Central memory CD8-positive, alpha-beta T cell (primary cell): ENCODE data around the gene EHMT1.
"Not testable (repeated sequence)": the region's sequence is repeated elsewhere in the genome, so short reads cannot be mapped to it uniquely, and the experiment has no call there.

Experiments used
- ATAC-seq: fragments of 150-1000 bp; cut with Tn5 transposase; replicated peaks from 2 replicates; pipeline ENCODE4 v1.10.0; 2022; ENCODE audit warnings: mild to moderate bottlenecking, moderate FRiP score, moderate number of reproducible peaks; ENCODE audit not compliant: poor library complexity, severe bottlenecking; ENCODE audit errors: extremely low read depth
- DNase-seq, 2 donors: peaks; one replicate each; pipeline ENCODE4 v3.0.0; 2021; ENCODE audit warnings: low spot score in 2 of 2
- H3K27ac Mint-ChIP-seq: one replicate; pipeline ENCODE4 v1.8.0; 2022; ENCODE audit warnings: low read depth, mild to moderate bottlenecking, moderate library complexity, mixed read lengths
- H3K27me3 Mint-ChIP-seq: one replicate; pipeline ENCODE4 v1.8.0; 2022; ENCODE audit warnings: mixed read lengths
- H3K36me3 Mint-ChIP-seq: one replicate; pipeline ENCODE4 v1.8.0; 2022; ENCODE audit warnings: mild to moderate bottlenecking, moderate library complexity, mixed read lengths; ENCODE audit not compliant: insufficient read depth
- H3K4me1 Mint-ChIP-seq: one replicate; pipeline ENCODE4 v1.8.0; 2022; ENCODE audit warnings: mixed read lengths
- H3K4me3 Mint-ChIP-seq: one replicate; pipeline ENCODE4 v1.8.0; 2022; ENCODE audit warnings: mild to moderate bottlenecking, moderate library complexity, mixed read lengths
- H3K9me3 Mint-ChIP-seq: one replicate; pipeline ENCODE4 v1.8.0; 2022; ENCODE audit warnings: mixed read lengths

EHMT1 gene

DNA sequence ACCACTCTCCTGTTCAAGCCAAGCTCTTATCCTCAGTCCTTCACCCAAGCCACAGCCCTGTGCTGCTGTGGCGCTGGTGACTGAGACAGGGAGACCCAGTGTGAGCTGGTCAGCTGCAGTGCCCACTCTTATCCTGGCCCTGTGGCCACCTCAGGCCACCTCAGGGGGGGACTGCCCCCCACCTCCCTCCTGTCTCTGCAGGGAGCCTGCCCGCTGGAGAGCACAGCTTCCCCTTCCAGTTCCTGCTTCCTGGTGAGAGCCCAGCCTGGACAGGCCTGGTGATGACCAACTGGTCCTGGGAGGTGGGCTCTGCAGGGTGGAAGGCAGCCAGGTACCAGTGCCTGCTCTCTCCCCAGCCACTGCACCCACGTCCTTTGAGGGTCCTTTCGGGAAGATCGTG lies 5.5 kb upstream of the EHMT1 start:
- no peak for DNase-seq
- H3K27ac Mint-ChIP-seq = peak overlapping the region; percentile 22
- H3K4me3 Mint-ChIP-seq = no peak overlapping the region
- no peaks in the 10 kb centered on the region for H3K9me3 Mint-ChIP-seq
- H3K27me3 Mint-ChIP-seq = no peaks in the 10 kb centered on the region
- peaks cover 22% of the 10 kb centered on the region for H3K4me1 Mint-ChIP-seq
- H3K36me3 Mint-ChIP-seq = peaks cover 23% of the 10 kb centered on the region
- no peak for ATAC-seq

DNA sequence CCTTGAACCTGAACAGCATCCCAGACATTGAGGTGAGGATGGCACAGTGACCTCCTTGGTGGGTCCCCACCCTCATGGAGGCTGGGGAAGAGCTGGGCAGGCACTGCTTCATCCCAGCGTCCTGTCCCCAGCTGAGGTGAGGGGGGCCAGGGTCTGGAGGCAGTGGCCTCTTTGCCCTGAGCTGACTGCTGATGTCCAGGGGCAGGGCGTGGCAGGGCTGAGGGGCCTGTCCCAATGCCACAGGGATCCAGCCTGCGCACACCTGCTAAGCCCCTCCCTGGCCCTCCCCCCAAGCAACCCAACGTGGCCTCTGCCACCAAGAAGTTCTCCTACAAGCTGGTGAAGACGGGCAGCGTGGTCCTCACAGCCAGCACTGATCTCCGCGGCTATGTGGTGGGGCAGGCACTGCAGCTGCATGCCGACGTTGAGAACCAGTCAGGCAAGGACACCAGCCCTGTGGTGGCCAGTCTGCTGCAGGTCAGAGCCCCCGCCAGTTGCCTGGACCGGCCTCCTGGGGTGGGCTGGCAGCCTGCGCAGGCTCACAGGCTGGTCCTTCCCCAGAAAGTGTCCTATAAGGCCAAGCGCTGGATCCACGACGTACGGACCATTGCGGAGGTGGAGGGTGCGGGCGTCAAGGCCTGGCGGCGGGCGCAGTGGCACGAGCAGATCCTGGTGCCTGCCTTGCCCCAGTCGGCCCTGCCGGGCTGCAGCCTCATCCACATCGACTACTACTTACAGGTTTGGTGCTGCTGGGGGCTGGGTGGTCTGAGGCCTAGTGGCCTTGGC lies 4.9 kb upstream of the EHMT1 start:
- Mint-ChIP-seq H3K27me3 (no peaks in the 10 kb centered on the region), H3K27ac (peak overlapping the region; percentile 22), H3K9me3 (no peaks in the 10 kb centered on the region), H3K36me3 (peaks cover 26% of the 10 kb centered on the region), H3K4me3 (no peak overlapping the region), H3K4me1 (peaks cover 22% of the 10 kb centered on the region)
- no peak for ATAC-seq
- DNase-seq = no peak

DNA sequence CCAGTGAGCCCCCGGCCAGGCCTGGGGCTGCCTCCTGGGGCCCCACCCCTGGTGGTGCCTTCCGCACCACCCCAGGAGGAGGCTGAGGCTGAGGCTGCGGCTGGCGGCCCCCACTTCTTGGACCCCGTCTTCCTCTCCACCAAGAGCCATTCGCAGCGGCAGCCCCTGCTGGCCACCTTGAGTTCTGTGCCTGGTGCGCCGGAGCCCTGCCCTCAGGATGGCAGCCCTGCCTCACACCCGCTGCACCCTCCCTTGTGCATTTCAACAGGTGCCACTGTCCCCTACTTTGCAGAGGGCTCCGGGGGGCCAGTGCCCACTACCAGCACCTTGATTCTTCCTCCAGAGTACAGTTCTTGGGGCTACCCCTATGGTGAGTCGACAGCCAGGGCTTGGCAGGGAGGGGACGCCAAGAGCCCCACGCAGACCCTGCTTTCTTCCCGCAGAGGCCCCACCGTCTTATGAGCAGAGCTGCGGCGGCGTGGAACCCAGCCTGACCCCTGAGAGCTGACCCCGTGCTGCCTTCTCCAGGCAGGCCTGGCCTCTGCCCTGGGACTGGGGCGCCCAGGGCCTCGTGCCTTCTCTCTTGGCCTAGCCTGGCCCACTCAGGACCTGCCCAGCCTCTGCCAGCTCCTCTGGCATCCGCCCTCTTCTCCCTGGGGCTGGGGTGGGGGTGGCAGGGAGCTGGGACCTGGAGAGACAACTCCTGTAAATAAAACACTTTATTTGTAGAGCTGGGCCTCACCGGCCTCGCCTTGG lies 4.0 kb upstream of the EHMT1 start:
- H3K4me1 Mint-ChIP-seq = peaks cover 27% of the 10 kb centered on the region
- no peaks in the 10 kb centered on the region for H3K9me3 Mint-ChIP-seq
- no peak for DNase-seq
- no peak for ATAC-seq
- peak overlapping the region; percentile 19 for H3K27ac Mint-ChIP-seq
- H3K36me3 Mint-ChIP-seq = peaks cover 32% of the 10 kb centered on the region
- no peaks in the 10 kb centered on the region for H3K27me3 Mint-ChIP-seq
- H3K4me3 Mint-ChIP-seq = no peak overlapping the region

DNA sequence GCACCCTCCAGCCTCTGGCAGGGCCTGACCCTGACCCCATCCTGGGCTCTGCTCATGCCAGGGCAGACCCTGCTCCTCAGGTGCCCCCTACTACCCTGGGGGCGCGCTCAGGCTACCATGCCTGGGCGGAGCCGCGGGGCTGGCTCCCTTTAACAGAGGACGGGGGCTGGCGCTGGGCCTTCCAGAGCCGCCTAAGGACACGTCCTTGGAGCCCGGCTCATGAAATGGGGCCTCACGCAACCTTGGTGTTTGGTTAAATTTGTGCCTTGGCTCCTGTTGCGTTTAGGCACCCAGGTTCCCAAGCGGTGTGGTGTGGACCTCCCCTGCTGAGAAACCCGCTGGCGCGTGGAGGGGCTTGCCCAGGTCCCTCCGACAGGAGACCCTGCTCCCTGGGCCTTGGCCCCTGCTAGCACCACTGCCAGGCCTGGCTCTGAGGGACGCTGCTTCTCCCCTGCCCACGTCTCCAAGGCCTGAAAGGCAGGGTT lies 3.4 kb upstream of the EHMT1 start:
- H3K4me1 Mint-ChIP-seq = peaks cover 32% of the 10 kb centered on the region
- H3K9me3 Mint-ChIP-seq = no peaks in the 10 kb centered on the region
- no peak overlapping the region for H3K27ac Mint-ChIP-seq
- DNase-seq = no peak
- H3K27me3 Mint-ChIP-seq = no peaks in the 10 kb centered on the region
- peaks cover 32% of the 10 kb centered on the region for H3K36me3 Mint-ChIP-seq
- ATAC-seq = no peak
- no peak overlapping the region for H3K4me3 Mint-ChIP-seq

DNA sequence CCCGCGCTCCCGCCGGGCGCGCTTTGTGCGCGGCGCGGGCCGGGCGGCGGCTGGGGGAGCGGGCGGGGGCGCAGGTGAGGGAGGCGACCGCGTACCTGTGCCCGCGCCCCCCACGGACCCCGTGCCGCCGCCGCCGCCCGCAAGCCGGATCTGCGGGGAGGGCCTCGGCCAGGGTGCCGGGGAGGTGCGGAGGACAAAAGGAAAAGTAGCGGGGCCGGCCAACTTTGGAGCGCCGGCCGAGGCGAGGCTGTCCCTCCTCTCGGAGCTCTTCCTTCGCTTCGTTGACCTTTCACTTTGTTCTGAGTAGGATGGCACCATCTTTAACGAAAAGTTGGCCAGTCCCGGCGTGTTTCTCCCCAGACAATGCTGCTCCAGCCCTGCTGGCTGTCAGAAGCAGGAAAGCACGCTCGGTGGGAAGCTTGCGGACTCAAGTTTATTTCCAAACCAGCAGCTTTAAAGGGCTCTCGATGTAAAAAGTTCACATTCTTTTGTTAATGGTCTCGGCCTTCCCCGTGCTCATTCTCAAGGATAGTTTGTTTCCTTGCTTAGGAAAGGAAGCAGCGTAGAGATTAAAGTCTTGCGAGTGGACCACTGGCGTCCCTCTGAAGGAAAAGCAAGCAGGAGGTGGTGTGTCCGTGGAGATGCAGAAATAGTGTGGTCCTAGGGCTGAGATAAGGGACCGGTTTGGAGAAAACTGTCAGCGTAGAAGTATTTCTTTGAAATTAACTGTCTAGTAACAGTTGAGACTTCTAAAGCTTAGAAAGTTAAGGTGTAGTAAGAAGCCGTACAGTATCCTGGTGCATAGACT lies 639 bp downstream of the EHMT1 start:
- DNase-seq (no peak), ATAC-seq (no peak)
- no peaks in the 10 kb centered on the region for H3K27me3 Mint-ChIP-seq

DNA sequence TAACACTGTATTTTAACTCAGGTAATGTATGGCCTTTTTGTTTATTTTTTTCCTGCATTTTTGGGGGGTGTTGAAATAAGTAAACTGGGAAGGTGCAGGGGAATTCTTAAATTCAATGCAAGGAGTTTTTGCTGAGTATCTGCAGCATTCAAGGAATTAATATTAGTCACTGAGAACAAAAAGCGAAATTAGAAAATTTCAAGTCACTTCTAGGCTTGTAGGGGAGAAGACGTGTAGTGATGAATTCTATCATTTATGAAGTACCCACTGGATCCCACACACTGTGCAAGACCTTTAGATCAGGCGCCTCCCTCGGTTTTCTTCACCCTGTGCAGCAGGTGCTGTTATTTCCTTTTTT lies 1.2 kb downstream of the EHMT1 start:
- peak overlapping the region; percentile 78 for H3K4me3 Mint-ChIP-seq

More for the DNA sequence above, 639 bp downstream of the EHMT1 start:
- H3K4me3 Mint-ChIP-seq = peak overlapping the region; percentile 78
- no peaks in the 10 kb centered on the region for H3K9me3 Mint-ChIP-seq
- H3K36me3 Mint-ChIP-seq = peaks cover 28% of the 10 kb centered on the region
- peak overlapping the region; percentile 63 for H3K27ac Mint-ChIP-seq
- peaks cover 29% of the 10 kb centered on the region for H3K4me1 Mint-ChIP-seq

DNA sequence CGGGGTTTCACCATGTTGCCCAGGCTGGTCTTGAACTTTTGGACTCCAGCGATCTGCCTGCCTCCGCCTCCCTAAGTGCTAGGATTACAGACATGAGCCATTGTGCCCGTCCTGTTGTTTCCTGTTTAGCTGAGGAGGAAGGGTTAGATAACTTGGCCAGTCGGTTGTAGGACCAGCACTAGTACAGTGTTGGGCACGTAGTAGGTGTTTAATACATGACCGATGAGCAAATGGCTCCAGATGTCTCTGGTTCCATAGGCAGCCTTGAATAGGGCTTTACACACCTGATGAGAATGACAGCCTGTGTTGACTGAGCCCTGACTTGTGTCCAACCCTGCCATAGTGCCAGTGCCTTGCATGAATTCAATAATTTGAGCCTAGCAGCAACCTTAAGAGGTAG lies 1.8 kb downstream of the EHMT1 start:
- H3K36me3 Mint-ChIP-seq = peaks cover 33% of the 10 kb centered on the region
- H3K27ac Mint-ChIP-seq = no peak overlapping the region
- no peaks in the 10 kb centered on the region for H3K27me3 Mint-ChIP-seq
- no peaks in the 10 kb centered on the region for H3K9me3 Mint-ChIP-seq
- H3K4me3 Mint-ChIP-seq = peak overlapping the region; percentile 38
- DNase-seq (no peak), ATAC-seq (no peak)
- peaks cover 36% of the 10 kb centered on the region for H3K4me1 Mint-ChIP-seq

More for the DNA sequence above, 1.2 kb downstream of the EHMT1 start:
- no peak for DNase-seq
- H3K9me3 Mint-ChIP-seq = no peaks in the 10 kb centered on the region
- peaks cover 30% of the 10 kb centered on the region for H3K4me1 Mint-ChIP-seq
- ATAC-seq = no peak
- H3K36me3 Mint-ChIP-seq = peaks cover 28% of the 10 kb centered on the region
- no peaks in the 10 kb centered on the region for H3K27me3 Mint-ChIP-seq
- peak overlapping the region; percentile 63 for H3K27ac Mint-ChIP-seq

DNA sequence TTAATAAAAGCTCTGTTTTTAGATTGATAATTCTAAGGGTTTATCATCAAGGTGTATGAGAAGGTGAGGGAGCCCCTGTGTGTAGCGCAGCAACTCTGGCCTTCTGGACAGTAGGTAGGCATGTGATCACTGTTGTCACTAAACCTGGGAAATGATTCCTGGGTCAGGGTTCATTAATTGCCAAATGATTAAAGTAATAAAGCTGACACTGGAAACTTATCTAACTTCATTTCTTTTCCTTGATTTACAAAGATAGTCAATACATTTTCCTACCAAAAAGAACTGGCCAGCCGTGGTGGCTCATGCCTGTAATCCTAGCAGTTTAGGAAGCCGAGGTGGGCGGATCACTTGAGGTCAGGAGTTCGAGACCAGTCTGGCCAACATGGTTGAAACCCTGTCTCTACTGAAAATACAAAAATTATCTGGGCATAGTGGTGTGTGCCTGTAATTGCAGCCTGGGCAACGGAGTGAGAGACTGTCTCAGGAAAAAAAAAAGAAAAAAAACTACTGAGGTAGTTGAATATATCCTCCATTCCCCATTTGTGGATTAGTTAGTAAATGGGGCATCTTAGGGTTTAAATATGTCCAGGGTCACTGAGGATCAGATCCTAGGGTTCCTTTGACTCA lies 2.4 kb downstream of the EHMT1 start:
- Mint-ChIP-seq H3K27me3 (no peaks in the 10 kb centered on the region), H3K27ac (no peak overlapping the region), H3K9me3 (no peaks in the 10 kb centered on the region), H3K4me1 (peaks cover 39% of the 10 kb centered on the region), H3K4me3 (peak overlapping the region; percentile 38), H3K36me3 (peaks cover 28% of the 10 kb centered on the region)
- no peak for DNase-seq
- no peak for ATAC-seq

DNA sequence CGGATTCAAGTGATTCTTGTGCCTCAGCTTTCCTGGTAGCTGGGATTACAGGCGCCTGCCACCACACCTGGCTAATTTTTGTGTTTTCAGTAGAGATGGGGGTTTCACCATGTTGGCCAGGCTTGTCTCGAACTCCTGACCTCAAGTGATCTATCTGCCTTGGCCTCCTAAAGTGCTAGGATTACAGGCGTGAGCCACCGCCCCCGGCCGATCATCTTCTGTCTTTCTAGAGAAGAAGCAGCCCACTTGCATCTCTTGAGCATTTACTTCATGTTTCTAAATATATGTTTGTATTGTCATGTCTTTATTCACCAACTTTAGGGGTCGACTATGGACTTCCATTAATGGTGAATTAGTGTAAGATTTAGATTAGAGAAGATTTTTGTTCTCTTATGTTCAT lies 3.4 kb downstream of the EHMT1 start:
- not testable (repeated sequence) for ATAC-seq, DNase-seq, H3K4me3 Mint-ChIP-seq, H3K27me3 Mint-ChIP-seq, H3K27ac Mint-ChIP-seq, H3K9me3 Mint-ChIP-seq
- Mint-ChIP-seq H3K36me3 (peaks cover 27% of the 10 kb centered on the region), H3K4me1 (peaks cover 42% of the 10 kb centered on the region)

DNA sequence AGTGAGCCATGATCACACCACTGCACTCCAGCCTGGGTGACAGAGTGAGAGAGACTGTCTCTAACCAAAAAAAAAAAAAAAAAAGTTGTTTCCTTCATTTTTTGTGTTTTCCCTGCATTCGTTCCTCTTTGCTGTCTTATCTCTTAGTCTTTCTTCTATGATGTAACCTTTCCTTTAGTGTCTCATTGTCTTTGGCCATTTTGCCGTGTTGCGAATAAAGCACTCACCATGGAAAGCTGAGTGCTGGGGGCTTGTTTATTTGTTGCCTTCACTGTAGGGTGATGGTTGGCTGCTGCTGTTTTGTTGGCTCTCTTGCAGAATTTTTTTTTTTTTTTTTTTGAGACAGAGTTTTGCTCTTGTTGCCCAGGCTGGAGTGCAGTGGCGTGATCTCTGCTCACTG lies 7.7 kb downstream of the EHMT1 start:
- Mint-ChIP-seq H3K36me3 (peaks cover 11% of the 10 kb centered on the region), H3K9me3 (no peaks in the 10 kb centered on the region), H3K4me1 (peaks cover 46% of the 10 kb centered on the region), H3K4me3 (no peak overlapping the region), H3K27me3 (no peaks in the 10 kb centered on the region), H3K27ac (no peak overlapping the region)
- DNase-seq (no peak), ATAC-seq (no peak)

DNA sequence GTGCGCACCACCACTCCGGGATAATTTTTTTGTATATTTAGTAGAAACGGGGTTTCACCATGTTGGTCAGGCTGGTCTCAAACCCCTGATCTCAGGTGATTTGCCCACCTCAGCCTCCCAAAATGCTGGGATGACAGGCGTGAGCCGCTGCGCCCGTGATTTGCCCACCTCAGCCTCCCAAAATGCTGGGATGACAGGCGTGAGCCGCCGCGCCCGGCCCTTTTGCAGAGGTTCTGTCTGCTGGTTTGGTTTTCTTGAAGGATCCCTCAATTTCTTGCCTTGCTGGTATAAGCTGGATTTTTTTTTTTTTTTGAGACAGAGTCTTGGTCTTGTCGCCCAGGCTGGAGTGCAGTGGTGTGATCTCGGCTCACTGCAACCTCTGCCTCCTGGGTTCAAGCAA lies 8.6 kb downstream of the EHMT1 start:
- not testable (repeated sequence) for DNase-seq, H3K27ac Mint-ChIP-seq, H3K9me3 Mint-ChIP-seq, H3K27me3 Mint-ChIP-seq, H3K4me3 Mint-ChIP-seq, ATAC-seq
- peaks cover 11% of the 10 kb centered on the region for H3K36me3 Mint-ChIP-seq
- H3K4me1 Mint-ChIP-seq = peaks cover 43% of the 10 kb centered on the region

DNA sequence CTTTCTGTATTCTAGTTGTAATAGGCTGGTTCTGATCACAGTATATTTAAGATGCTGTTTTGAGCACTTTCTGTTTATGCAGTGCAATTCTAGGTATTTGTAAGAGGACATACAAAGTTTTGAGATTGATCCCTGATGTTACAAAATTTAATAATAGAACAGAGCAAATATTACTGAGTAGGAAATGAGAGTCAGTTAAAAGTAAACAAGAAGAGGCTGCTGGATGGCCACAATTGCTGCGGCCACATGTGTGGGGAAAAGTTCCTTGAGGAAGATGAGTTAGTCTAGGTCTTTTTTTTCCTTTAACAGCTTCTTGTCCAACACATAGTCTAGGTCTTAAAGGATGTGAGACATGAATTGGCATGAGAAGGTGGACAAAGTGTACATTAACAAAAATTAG lies 11.3 kb downstream of the EHMT1 start:
- Mint-ChIP-seq H3K4me3 (peak overlapping the region; percentile 29), H3K9me3 (no peaks in the 10 kb centered on the region), H3K27ac (peak overlapping the region; percentile 54), H3K4me1 (peaks cover 56% of the 10 kb centered on the region), H3K36me3 (peaks cover 8% of the 10 kb centered on the region), H3K27me3 (no peaks in the 10 kb centered on the region)
- DNase-seq = no peak
- no peak for ATAC-seq
